Endothelial cell of umbilical vein (primary cell): ENCODE data around the gene PALM. TPM values are rescaled to one million over a fixed set of nuclear protein-coding genes. Genes with fewer than 3 reads are reported as not detected.

Experiments used
- BruUV-seq: library from RNA; stranded (reverse); fragments of 400-500 nt; replicated peaks from 2 replicates; lab custom pipeline; 2021; lab: Mats Ljungman, UMichigan
- CTCF ChIA-PET: fragments of 300-600, 350-600 bp; sonication (Branson Sonifier 250); formaldehyde crosslinking; loops from one replicate; lab custom pipeline; 2021; ENCODE audit warnings: antibody characterized with exemption, inconsistent platforms; lab: Charles Lee
- POLR2A ChIA-PET: fragments of 300-600, 350-600 bp; sonication (Branson Sonifier 250); formaldehyde crosslinking; loops from one replicate; lab custom pipeline; 2021; ENCODE audit warnings: antibody characterized with exemption, inconsistent platforms; lab: Charles Lee
- DNase-seq: peaks from one replicate; pipeline ENCODE4 v3.0.0-alpha.2; 2011; ENCODE audit warnings: low read depth, low spot score
- FAIRE-seq: peaks from 2 replicates; lab custom pipeline; 2011; peaks lifted over from hg19 to GRCh38; lab: Jason Lieb, UNC
- H2AFZ ChIP-seq: 2 replicates; pipeline ENCODE4 v1.6.0; 2012; ENCODE audit warnings: low read depth, low read length, control low read depth, inconsistent platforms
- H3K27ac ChIP-seq: 2 replicates; pipeline ENCODE4 v1.5.1; 2011; ENCODE audit warnings: low read depth, mild to moderate bottlenecking, control low read depth, low read length, moderate library complexity; ENCODE audit not compliant: insufficient read depth
- H3K27me3 ChIP-seq, 2 experiments: 2 replicates each; pipeline versions ENCODE4 v1.6.0 to v1.6.1; 2011; ENCODE audit warnings: low read length in 2 of 2, mixed read lengths in 1 of 2; ENCODE audit not compliant: control insufficient read depth in 2 of 2, insufficient read depth in 2 of 2
- H3K36me3 ChIP-seq, 2 experiments: 2 replicates in 1 of 2; 3 replicates in 1 of 2; pipeline ENCODE4 v1.5.1; 2011; ENCODE audit warnings: low read length in 2 of 2, mild to moderate bottlenecking in 1 of 2, moderate library complexity in 1 of 2; ENCODE audit not compliant: control insufficient read depth in 2 of 2, insufficient read depth in 2 of 2; ENCODE audit errors: extremely low read depth in 1 of 2
- H3K4me1 ChIP-seq: 3 replicates; pipeline ENCODE4 v1.5.1; 2011; ENCODE audit warnings: mild to moderate bottlenecking, low read length; ENCODE audit not compliant: control insufficient read depth, insufficient read depth; ENCODE audit errors: extremely low read depth
- H3K4me2 ChIP-seq: 2 replicates; pipeline ENCODE4 v1.6.1; 2011; ENCODE audit warnings: low read length, control low read depth, mixed read lengths; ENCODE audit not compliant: insufficient read depth
- H3K4me3 ChIP-seq, 3 experiments: fragments of 200-600 bp in 1 of 3; sonication (generic), shearing (Covaris generic) in 1 of 3; replicated peaks in 1 of 3; 2 replicates each; pipeline ENCODE4 v1.5.1; 2011 to 2016; ENCODE audit warnings: control low read depth in 3 of 3, low read length in 3 of 3, mild to moderate bottlenecking in 2 of 3, inconsistent platforms in 1 of 3, low read depth in 1 of 3, moderate library complexity in 1 of 3; ENCODE audit not compliant: insufficient read depth in 1 of 3
- H3K79me2 ChIP-seq: 2 replicates; pipeline ENCODE4 v1.6.0; 2012; ENCODE audit warnings: low read length, inconsistent platforms; ENCODE audit not compliant: control insufficient read depth, insufficient read depth
- H3K9ac ChIP-seq: replicated peaks from 2 replicates; pipeline ENCODE3; 2011; ENCODE audit warnings: low read length, control low read depth; ENCODE audit not compliant: insufficient read depth; ENCODE audit errors: extremely low read depth
- H3K9me1 ChIP-seq: replicated peaks from 3 replicates; pipeline ENCODE4 v1.6.0; 2011; ENCODE audit warnings: mild to moderate bottlenecking, low read length; ENCODE audit not compliant: control insufficient read depth, insufficient read depth; ENCODE audit errors: extremely low read depth
- H3K9me3 ChIP-seq: replicated peaks from 2 replicates; pipeline ENCODE4 v1.5.1; 2012; ENCODE audit warnings: low read length, inconsistent platforms; ENCODE audit not compliant: control insufficient read depth, insufficient read depth
- H4K20me1 ChIP-seq: replicated peaks from 2 replicates; pipeline ENCODE3; 2011; ENCODE audit warnings: mild to moderate bottlenecking, low read length; ENCODE audit not compliant: control insufficient read depth, insufficient read depth; ENCODE audit errors: extremely low read depth
- CTCF ChIP-seq, 2 donors: IDR thresholded peaks; 1 replicate in 1 of 2; 2 replicates in 1 of 2; pipeline ENCODE4 v1.5.1; 2011; ENCODE audit warnings: low read length in 2 of 2, mild to moderate bottlenecking in 2 of 2, moderate library complexity in 2 of 2, control low read depth in 1 of 2, inconsistent platforms in 1 of 2, low read depth in 1 of 2; ENCODE audit not compliant: insufficient read depth in 1 of 2; ENCODE audit errors: extremely low read depth in 1 of 2
- EZH2 ChIP-seq: IDR thresholded peaks from 2 replicates; pipeline ENCODE4 v1.6.1; 2012; ENCODE audit warnings: borderline replicate concordance, low read depth, mild to moderate bottlenecking, moderate library complexity, low read length, inconsistent platforms; ENCODE audit not compliant: severe bottlenecking
- FOS ChIP-seq: IDR thresholded peaks from 2 replicates; pipeline ENCODE4 v1.6.1; 2011; ENCODE audit warnings: mild to moderate bottlenecking, low read length, moderate library complexity, borderline replicate concordance; ENCODE audit not compliant: insufficient read depth
- GATA2 ChIP-seq: IDR thresholded peaks from 2 replicates; pipeline ENCODE4 v1.7.0; 2011; ENCODE audit warnings: low read depth, mild to moderate bottlenecking, moderate library complexity, mixed read lengths, low read length; ENCODE audit not compliant: insufficient read length, insufficient read depth
- JUN ChIP-seq: IDR thresholded peaks from 2 replicates; pipeline ENCODE4 v1.6.1; 2011; ENCODE audit warnings: borderline replicate concordance, low read depth; ENCODE audit not compliant: insufficient read length, insufficient read depth
- MAX ChIP-seq: IDR thresholded peaks from 2 replicates; pipeline ENCODE4 v1.6.1; 2011; ENCODE audit not compliant: insufficient read depth, insufficient read length
- MYC ChIP-seq: IDR thresholded peaks from one replicate; pipeline ENCODE4 v1.6.1; 2011; ENCODE audit warnings: mild to moderate bottlenecking, low read depth, low read length
- POLR2A ChIP-seq: IDR thresholded peaks from 2 replicates; pipeline ENCODE4 v1.6.1; 2012; ENCODE audit warnings: low read depth, mild to moderate bottlenecking, control low read depth, low read length
- POLR2AphosphoS5 ChIP-seq: IDR thresholded peaks from 2 replicates; pipeline ENCODE4 v1.6.1; 2012; ENCODE audit warnings: low read depth, mild to moderate bottlenecking, control low read depth, low read length, moderate library complexity; ENCODE audit not compliant: insufficient read depth
- dilution Hi-C: fragments of 300-500 bp; cut with MboI; formaldehyde crosslinking; loops from one replicate; pipeline ENCODE4 v1.15.0; 2019; ENCODE audit warnings: low sequenced_read_pairs; ENCODE audit not compliant: extremely low pct_ligation_motif_present
- intact Hi-C: fragments of 100-400 bp; cut with micrococcal nuclease; formaldehyde crosslinking; loops from one replicate; pipeline ENCODE4 v1.10.0; 2022
- polyA plus RNA-seq, 4 experiments: library from polyadenylated mRNA; depleted of rRNA in 3 of 4; stranded (reverse) in 3 of 4; unstranded in 1 of 4; fragments of >200 nt; gene quantifications; 2 replicates each; pipeline versions ENCODE4 v1.2.1 to v1.2.3, GENCODE V29; 2011 to 2012; ENCODE audit warnings: missing spikeins in 1 of 4
- total RNA-seq: library from RNA; stranded (reverse); gene quantifications from 2 replicates; pipeline ENCODE4 v1.2.3, GENCODE V29; 2021

PALM gene
- total and polyA plus RNA-seq, 2 donors (not counting 3 experiments of a cell fraction or from before 2014, with no cell fraction given): 3.9 to 31.8 TPM

GRCh38 chr19:788686-788982 lies 79.9 kb downstream of the PALM start:
- ChIA-PET CTCF (interaction anchor here (1.1 kb wide), 1 partner anchor 13 kb away, joined by 3 read pairs; no protein-coding TSS in a partner anchor), POLR2A (no interaction called here)
- Histone ChIP-seq H3K36me3 (no peaks in the 10 kb centered on the region), H3K9ac (no peak overlapping the region), H3K4me1 (peaks cover 36% of the 10 kb centered on the region), H3K4me3 (no peak overlapping the region), H3K27ac (peak overlapping the region; percentile 80), H3K27me3 (no peaks in the 10 kb centered on the region), H4K20me1 (no peaks in the 10 kb centered on the region), H3K9me3 (no peaks in the 10 kb centered on the region), H3K4me2 (no peak overlapping the region), H2AFZ (no peak overlapping the region), H3K79me2 (peaks cover 5% of the 10 kb centered on the region), H3K9me1 (no peaks in the 10 kb centered on the region)
- TF ChIP-seq FOS (no peak), MYC (no peak), MAX (no peak), POLR2AphosphoS5 (no peak), CTCF (IDR thresholded peaks at IDR 0.05; ENCODE audit: extremely low read depth in 1 of 2, insufficient read depth in 1 of 2, low read depth in 1 of 2, low read length in 2 of 2) (no peak), POLR2A (no peak), JUN (no peak), EZH2 (no peak), GATA2 (no peak)
- dilution Hi-C loops (no loop called here), intact Hi-C loops (loop anchor here (2.0 kb wide), 1 partner anchor 18 kb away; no protein-coding TSS in a partner anchor)
- DNase-seq (no peak), FAIRE-seq (no peak)
- no TSS peak for BruUV-seq
